Measurements from ENCODE around the gene NHS. TPM values are rescaled to one million over a fixed set of nuclear protein-coding genes. Genes with fewer than 3 reads are reported as not detected.

Gene NHS
- total RNA-seq, 1 experiment from 2014 or later = 5.7 TPM

GRCh38 chrX:17462881-17463280, 87.9 kb downstream of the NHS start:
- no peak overlapping the region for H3K4me2 ChIP-seq (ENCODE audit: low read length)
- H3K9ac ChIP-seq (ENCODE audit: low read length) = no peak overlapping the region
- DNase-seq (ENCODE audit: low read depth, low spot score) (no peak), ATAC-seq (no peak)
- no peak for TF ChIP-seq EZH2 (IDR thresholded peaks at IDR 0.05)
- no peak for TF ChIP-seq TCF7L2 (IDR thresholded peaks at IDR 0.05; ENCODE audit: borderline replicate concordance, extremely low read depth, insufficient read depth, insufficient read length)
- no peak for TF ChIP-seq FOSL1 (IDR thresholded peaks at IDR 0.05; ENCODE audit: low read depth)
- TF ChIP-seq YY1 (IDR thresholded peaks at IDR 0.05; ENCODE audit: extremely low read depth, insufficient replicate concordance, low read depth, low read length) = no peak
- no peak for TF ChIP-seq MAX (IDR thresholded peaks at IDR 0.05)
- TF ChIP-seq SIN3A (IDR thresholded peaks at IDR 0.05; ENCODE audit: low read depth) = no peak
- no peak for TF ChIP-seq ZFX (IDR thresholded peaks at IDR 0.05)
- no peak for TF ChIP-seq ZNF274 (IDR thresholded peaks at IDR 0.05; ENCODE audit: low read depth, low read length)
- no peaks in the 10 kb centered on the region for H3K9me2 ChIP-seq (ENCODE audit: insufficient read depth)
- H4K20me1 ChIP-seq (ENCODE audit: insufficient read depth) = no peaks in the 10 kb centered on the region
- H3K4me3 ChIP-seq (replicated peaks in 1 of 2; ENCODE audit: low read depth in 1 of 2, low read length in 2 of 2) = no peak overlapping the region
- H3K4me1 ChIP-seq (ENCODE audit: control insufficient read depth in 1 of 2, insufficient read depth in 2 of 2, low read length in 2 of 2) = no peaks in the 10 kb centered on the region
- H2AFZ ChIP-seq (ENCODE audit: low read depth, low read length, poor library complexity, severe bottlenecking) = no peak overlapping the region
- H3K27ac ChIP-seq (ENCODE audit: low read depth, low read length) = no peak overlapping the region
- intact Hi-C loops (cut with micrococcal nuclease) = no loop called here
- ChIA-PET RAD21 (ENCODE audit: low non-redundant PET in 1 of 2, low total read pairs in 2 of 2, uncharacterized antibody in 2 of 2, unreplicated experiment in 2 of 2) (no interaction called here), POLR2A (no interaction called here), CTCF (no interaction called here)
- H3K79me2 ChIP-seq (ENCODE audit: insufficient read depth, low read length) = no peaks in the 10 kb centered on the region
- no TSS peak for BruUV-seq (replicated peaks)
- no peaks in the 10 kb centered on the region for H3K9me3 ChIP-seq (ENCODE audit: control insufficient read depth in 1 of 2, insufficient read depth in 1 of 2, low read depth in 1 of 2, low read length in 2 of 2)
- no peaks in the 10 kb centered on the region for H3K36me3 ChIP-seq (ENCODE audit: control insufficient read depth in 1 of 2, insufficient read depth in 2 of 2, low read length in 2 of 2)
- no peaks in the 10 kb centered on the region for H3K27me3 ChIP-seq (ENCODE audit: insufficient read depth, low read length)

GRCh38 chrX:17464194-17464593, 89.2 kb downstream of the NHS start:
- DNase-seq (ENCODE audit: low read depth, low spot score) = no peak
- Histone ChIP-seq H3K36me3 (ENCODE audit: control insufficient read depth in 1 of 2, insufficient read depth in 2 of 2, low read length in 2 of 2) (no peaks in the 10 kb centered on the region), H3K79me2 (ENCODE audit: insufficient read depth, low read length) (no peaks in the 10 kb centered on the region), H3K4me1 (ENCODE audit: control insufficient read depth in 1 of 2, insufficient read depth in 2 of 2, low read length in 2 of 2) (no peaks in the 10 kb centered on the region), H2AFZ (ENCODE audit: low read depth, low read length, poor library complexity, severe bottlenecking) (no peak overlapping the region), H3K4me2 (ENCODE audit: low read length) (no peak overlapping the region), H4K20me1 (ENCODE audit: insufficient read depth) (no peaks in the 10 kb centered on the region), H3K4me3 (replicated peaks in 1 of 2; ENCODE audit: low read depth in 1 of 2, low read length in 2 of 2) (no peak overlapping the region), H3K9ac (ENCODE audit: low read length) (no peak overlapping the region), H3K27me3 (ENCODE audit: insufficient read depth, low read length) (no peaks in the 10 kb centered on the region), H3K27ac (ENCODE audit: low read depth, low read length) (no peak overlapping the region), H3K9me2 (ENCODE audit: insufficient read depth) (no peaks in the 10 kb centered on the region), H3K9me3 (ENCODE audit: control insufficient read depth in 1 of 2, insufficient read depth in 1 of 2, low read depth in 1 of 2, low read length in 2 of 2) (no peaks in the 10 kb centered on the region)
- ChIA-PET RAD21 (ENCODE audit: low non-redundant PET in 1 of 2, low total read pairs in 2 of 2, uncharacterized antibody in 2 of 2, unreplicated experiment in 2 of 2) (no interaction called here), CTCF (no interaction called here), POLR2A (no interaction called here)
- no TSS peak for BruUV-seq (replicated peaks)
- intact Hi-C loops (cut with micrococcal nuclease) = no loop called here
- ATAC-seq = no peak
- TF ChIP-seq POLR2A (IDR thresholded peaks at IDR 0.05; ENCODE audit: borderline replicate concordance, extremely low read depth, insufficient read depth, insufficient read length) (no peak), EGR1 (IDR thresholded peaks at IDR 0.05; ENCODE audit: low read depth) (no peak), POLR2AphosphoS5 (IDR thresholded peaks at IDR 0.05; ENCODE audit: low read depth, low read length) (no peak), EZH2 (IDR thresholded peaks at IDR 0.05) (no peak), SRF (IDR thresholded peaks at IDR 0.05; ENCODE audit: low read depth) (no peak), TCF7L2 (IDR thresholded peaks at IDR 0.05; ENCODE audit: borderline replicate concordance, extremely low read depth, insufficient read depth, insufficient read length) (no peak), REST (IDR thresholded peaks at IDR 0.05; ENCODE audit: low read depth) (no peak), RAD21 (IDR thresholded peaks at IDR 0.05; ENCODE audit: low read depth) (no peak), ELF1 (IDR thresholded peaks at IDR 0.05; ENCODE audit: borderline replicate concordance, low read depth) (no peak), ZFX (IDR thresholded peaks at IDR 0.05) (no peak), EZH2phosphoT487 (IDR thresholded peaks at IDR 0.05; ENCODE audit: borderline replicate concordance) (no peak), SIN3A (IDR thresholded peaks at IDR 0.05; ENCODE audit: low read depth) (no peak), ZBTB33 (IDR thresholded peaks at IDR 0.05; ENCODE audit: extremely low read depth, insufficient replicate concordance, low read length) (no peak)
